IMR-90 (cell line): ENCODE data around the gene ANKRD44. TPM values are rescaled to one million over a fixed set of nuclear protein-coding genes. Genes with fewer than 3 reads are reported as not detected.

Experiments
- ATAC-seq: fragments of 200-7000 bp; cut with Tn5 transposase; 2 replicates; pipeline ENCODE4 v1.9.1; 2020; ENCODE audit warnings: low read depth, mild to moderate bottlenecking, moderate library complexity
- BruUV-seq: library from RNA; stranded (reverse); fragments of 400-500 nt; replicated peaks from 2 replicates; lab custom pipeline; 2021; lab: Mats Ljungman, UMichigan
- CTCF ChIA-PET: fragments of 300-600 bp; formaldehyde crosslinking; extraction: SDS; loops from one replicate; lab custom pipeline; 2021; ENCODE audit warnings: antibody characterized with exemption; lab: Yijun Ruan, JAX
- POLR2A ChIA-PET: fragments of 300-600 bp; sonication (Branson Sonifier 250); formaldehyde crosslinking; loops from one replicate; lab custom pipeline; 2022; ENCODE audit warnings: antibody characterized with exemption; ENCODE audit not compliant: unreplicated experiment; lab: Charles Lee
- DNase-seq: peaks from one replicate; pipeline ENCODE4 v3.0.0; 2013
- H2AFZ ChIP-seq: replicated peaks from 2 replicates; pipeline ENCODE3; 2013; ENCODE audit warnings: low read length, mild to moderate bottlenecking; ENCODE audit not compliant: poor library complexity
- H2AK5ac ChIP-seq: 2 replicates; pipeline ENCODE4 v1.6.1; 2013; ENCODE audit warnings: low read depth, low read length, inconsistent platforms
- H2AK9ac ChIP-seq: replicated peaks from 2 replicates; pipeline ENCODE3; 2013; ENCODE audit warnings: mild to moderate bottlenecking, low read depth, low read length, moderate library complexity; ENCODE audit not compliant: poor library complexity
- H2BK120ac ChIP-seq: 2 replicates; pipeline ENCODE4 v1.6.1; 2013; ENCODE audit warnings: low read depth, low read length, inconsistent platforms
- H2BK15ac ChIP-seq: 3 replicates; pipeline ENCODE4 v1.6.1; 2013; ENCODE audit warnings: low read depth, low read length, inconsistent platforms
- H2BK20ac ChIP-seq: 2 replicates; pipeline ENCODE4 v1.6.1; 2013; ENCODE audit warnings: low read depth, mild to moderate bottlenecking, inconsistent platforms, low read length, moderate library complexity
- H2BK5ac ChIP-seq: 2 replicates; pipeline ENCODE4 v1.6.1; 2013; ENCODE audit warnings: mild to moderate bottlenecking, low read depth, low read length, inconsistent platforms; ENCODE audit not compliant: poor library complexity, severe bottlenecking
- H3K14ac ChIP-seq: replicated peaks from 2 replicates; pipeline ENCODE4 v1.6.1; 2013; ENCODE audit warnings: low read depth, low read length, inconsistent platforms
- H3K18ac ChIP-seq: 2 replicates; pipeline ENCODE4 v1.6.1; 2013; ENCODE audit warnings: low read depth, low read length, control low read depth
- H3K23ac ChIP-seq: 2 replicates; pipeline ENCODE4 v1.6.1; 2013; ENCODE audit warnings: low read depth, low read length, inconsistent platforms
- H3K27ac ChIP-seq: 2 replicates; pipeline ENCODE4 v1.5.1; 2013; ENCODE audit warnings: mild to moderate bottlenecking, control low read depth, low read length; ENCODE audit not compliant: insufficient read depth
- H3K27me3 ChIP-seq: 2 replicates; pipeline ENCODE4 v1.6.1; 2013; ENCODE audit warnings: low read length; ENCODE audit not compliant: control insufficient read depth, insufficient read depth
- H3K36me3 ChIP-seq: 2 replicates; pipeline ENCODE4 v1.6.1; 2013; ENCODE audit warnings: low read length, mixed read lengths; ENCODE audit not compliant: control insufficient read depth, insufficient read depth
- H3K4ac ChIP-seq: 2 replicates; pipeline ENCODE4 v1.6.1; 2013; ENCODE audit warnings: low read depth, low read length, inconsistent platforms
- H3K4me1 ChIP-seq: 2 replicates; pipeline ENCODE4 v1.6.1; 2013; ENCODE audit warnings: low read length, mixed read lengths; ENCODE audit not compliant: control insufficient read depth, insufficient read depth
- H3K4me2 ChIP-seq: 2 replicates; pipeline ENCODE4 v1.6.1; 2013; ENCODE audit warnings: low read depth, mild to moderate bottlenecking, control low read depth, low read length, moderate library complexity
- H3K4me3 ChIP-seq: 2 replicates; pipeline ENCODE4 v1.5.1; 2013; ENCODE audit warnings: low read depth, mild to moderate bottlenecking, control low read depth, low read length, moderate library complexity; ENCODE audit not compliant: insufficient read depth
- H3K56ac ChIP-seq: 2 replicates; pipeline ENCODE4 v1.6.1; 2013; ENCODE audit warnings: low read length, inconsistent platforms; ENCODE audit not compliant: insufficient read depth; ENCODE audit errors: extremely low read depth
- H3K79me1 ChIP-seq, 2 experiments: 2 replicates each; pipeline ENCODE4 v1.6.1; 2013; ENCODE audit warnings: low read length in 2 of 2, inconsistent platforms in 1 of 2, low read depth in 1 of 2
- H3K9ac ChIP-seq: 2 replicates; pipeline ENCODE4 v1.6.1; 2013; ENCODE audit warnings: low read depth, low read length, control low read depth
- H3K9me1 ChIP-seq: 2 replicates; pipeline ENCODE4 v1.6.1; 2013; ENCODE audit warnings: low read length, inconsistent platforms; ENCODE audit not compliant: insufficient read depth
- H3K9me3 ChIP-seq: 2 replicates; pipeline ENCODE4 v1.6.1; 2013; ENCODE audit warnings: low read length; ENCODE audit not compliant: control insufficient read depth, insufficient read depth
- H4K20me1 ChIP-seq: 2 replicates; pipeline ENCODE4 v1.6.1; 2013; ENCODE audit warnings: low read length, inconsistent platforms; ENCODE audit not compliant: insufficient read depth
- H4K5ac ChIP-seq: 2 replicates; pipeline ENCODE4 v1.6.1; 2013; ENCODE audit warnings: mild to moderate bottlenecking, low read depth, low read length, control low read depth
- H4K8ac ChIP-seq, 2 experiments: 2 replicates each; pipeline ENCODE4 v1.6.1; 2013; ENCODE audit warnings: low read depth in 2 of 2, low read length in 2 of 2, control low read depth in 1 of 2, inconsistent platforms in 1 of 2
- H4K91ac ChIP-seq: 2 replicates; pipeline ENCODE4 v1.6.1; 2013; ENCODE audit warnings: low read depth, low read length, inconsistent platforms; ENCODE audit not compliant: insufficient read depth
- BHLHE40 ChIP-seq: fragments of 150-350 bp; IDR thresholded peaks from 2 replicates; pipeline ENCODE4 v1.6.1; 2016; ENCODE audit warnings: mild to moderate bottlenecking, low read depth, low read length
- CEBPB ChIP-seq: IDR thresholded peaks from 2 replicates; pipeline ENCODE4 v1.6.1; 2012; ENCODE audit warnings: low read depth, low read length, improper control_type of control experiment
- CHD1 ChIP-seq: IDR thresholded peaks from 2 replicates; pipeline ENCODE4 v1.6.1; 2012; ENCODE audit warnings: low read depth, low read length, improper control_type of control experiment
- CTCF ChIP-seq: conservative IDR thresholded peaks from 2 replicates; pipeline ENCODE4 v1.5.1; 2012; ENCODE audit warnings: mild to moderate bottlenecking, low read depth, low read length, improper control_type of control experiment
- MAFK ChIP-seq: IDR thresholded peaks from 2 replicates; pipeline ENCODE4 v1.6.1; 2012; ENCODE audit warnings: low read depth, low read length, improper control_type of control experiment
- MAZ ChIP-seq: IDR thresholded peaks from 2 replicates; pipeline ENCODE4 v1.6.1; 2012; ENCODE audit warnings: low read depth, mild to moderate bottlenecking, low read length, improper control_type of control experiment, moderate library complexity, borderline replicate concordance
- MXI1 ChIP-seq: IDR thresholded peaks from 2 replicates; pipeline ENCODE4 v1.6.1; 2012; ENCODE audit warnings: low read depth, mild to moderate bottlenecking, low read length, moderate library complexity, borderline replicate concordance
- NFE2L2 ChIP-seq: fragments of 150-350 bp; IDR thresholded peaks from 2 replicates; pipeline ENCODE4 v1.6.1; 2016; ENCODE audit warnings: low read depth, mild to moderate bottlenecking, low read length
- RFX5 ChIP-seq: IDR thresholded peaks from 2 replicates; pipeline ENCODE4 v1.8.0; 2012; ENCODE audit warnings: low read depth, mild to moderate bottlenecking, low read length, moderate library complexity
- SMC3 ChIP-seq: fragments of 150-350 bp; IDR thresholded peaks from 2 replicates; pipeline ENCODE4 v1.6.1; 2016; ENCODE audit warnings: low read depth, mild to moderate bottlenecking, antibody characterized with exemption, low read length, moderate library complexity
- dilution Hi-C: fragments of 300-500 bp; cut with HindIII; formaldehyde crosslinking; loops from one replicate; pipeline ENCODE4 v1.14.3; 2018; ENCODE audit warnings: low sequenced_read_pairs; ENCODE audit not compliant: unreplicated experiment
- in situ Hi-C: fragments of 300-500 bp; cut with MboI; formaldehyde crosslinking; loops from 3 replicates; pipeline ENCODE4 v1.14.3; 2019; ENCODE audit warnings: low sequenced_read_pairs, inconsistent platforms, mixed read lengths
- intact Hi-C: fragments of 100-400 bp; cut with micrococcal nuclease; formaldehyde crosslinking; loops from 2 replicates; pipeline ENCODE4 v1.10.0; 2022
- polyA plus RNA-seq, 3 experiments: library from polyadenylated mRNA; depleted of rRNA; stranded (reverse); fragments of >200 nt; gene quantifications; 2 replicates each; pipeline ENCODE4 v1.2.3, GENCODE V29; 2012; ENCODE audit warnings: low replicate concordance in 1 of 3
- total RNA-seq: library from RNA; depleted of rRNA; stranded (reverse); fragments of >200 nt; gene quantifications from 2 replicates; pipeline ENCODE4 v1.2.3, GENCODE V29; 2012
- TF ChIP-seq, protein P1 (sequence below): fragments of 150-350 bp; IDR thresholded peaks from 2 replicates; pipeline ENCODE4 v1.6.1; 2016; ENCODE audit warnings: low read depth, mild to moderate bottlenecking, low read length, moderate library complexity, borderline replicate concordance

Gene ANKRD44
- total and polyA plus RNA-seq, 2 of the 4 experiments (the other 2 are of a cell fraction), result 5.2 to 15.6 TPM

GRCh38 chr2:197115325-197115724 lies 195.3 kb downstream of the ANKRD44 start:
- POLR2A ChIA-PET, result interaction anchor here (0.6 kb wide), 1 partner anchor 59 kb away, joined by 3 read pairs; no protein-coding TSS in a partner anchor
- Histone ChIP-seq H2BK15ac (no peak overlapping the region), H2BK5ac (no peak overlapping the region), H2BK20ac (no peak overlapping the region), H3K9me3 (no peaks in the 10 kb centered on the region), H3K4me1 (no peaks in the 10 kb centered on the region), H3K27me3 (no peaks in the 10 kb centered on the region), H3K56ac (no peak overlapping the region), H2AFZ (no peak overlapping the region), H3K4me2 (no peak overlapping the region), H3K79me1 (no peaks in the 10 kb centered on the region), H3K4ac (no peak overlapping the region), H3K4me3 (no peak overlapping the region), H4K8ac (no peak overlapping the region; a peak in 1 of 4 replicates), H3K27ac (no peak overlapping the region), H4K5ac (no peak overlapping the region), H2BK120ac (no peak overlapping the region), H4K91ac (no peak overlapping the region), H3K9me1 (no peaks in the 10 kb centered on the region), H3K36me3 (no peaks in the 10 kb centered on the region), H3K23ac (no peak overlapping the region), H4K20me1 (no peaks in the 10 kb centered on the region), H3K9ac (no peak overlapping the region), H3K14ac (no peak overlapping the region), H2AK5ac (no peak overlapping the region), H2AK9ac (no peak overlapping the region), H3K18ac (no peak overlapping the region)
- dilution Hi-C loops (no loop called here), in situ Hi-C loops (loop anchor here (5.0 kb wide), 1 partner anchor 197 kb away; the partner anchor contains the start of gene ANKRD44), intact Hi-C loops (loop anchor here (10.0 kb wide), 1 partner anchor 261 kb away; no protein-coding TSS in a partner anchor)
- TF ChIP-seq RFX5 (no peak), BHLHE40 (no peak), CHD1 (no peak), MAFK (no peak), CEBPB (no peak), SMC3 (no peak), MAZ (no peak), MXI1 (no peak), NFE2L2 (no peak), CTCF (no peak)
- TF ChIP-seq, protein P1, sequence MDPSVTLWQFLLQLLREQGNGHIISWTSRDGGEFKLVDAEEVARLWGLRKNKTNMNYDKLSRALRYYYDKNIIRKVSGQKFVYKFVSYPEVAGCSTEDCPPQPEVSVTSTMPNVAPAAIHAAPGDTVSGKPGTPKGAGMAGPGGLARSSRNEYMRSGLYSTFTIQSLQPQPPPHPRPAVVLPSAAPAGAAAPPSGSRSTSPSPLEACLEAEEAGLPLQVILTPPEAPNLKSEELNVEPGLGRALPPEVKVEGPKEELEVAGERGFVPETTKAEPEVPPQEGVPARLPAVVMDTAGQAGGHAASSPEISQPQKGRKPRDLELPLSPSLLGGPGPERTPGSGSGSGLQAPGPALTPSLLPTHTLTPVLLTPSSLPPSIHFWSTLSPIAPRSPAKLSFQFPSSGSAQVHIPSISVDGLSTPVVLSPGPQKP, result no peak
- no TSS peak for BruUV-seq
- no peak for ATAC-seq
- DNase-seq, result no peak
- CTCF ChIA-PET, result no interaction called here
